ENCODE results near the gene ADH1C.

Gene ADH1C

DNA sequence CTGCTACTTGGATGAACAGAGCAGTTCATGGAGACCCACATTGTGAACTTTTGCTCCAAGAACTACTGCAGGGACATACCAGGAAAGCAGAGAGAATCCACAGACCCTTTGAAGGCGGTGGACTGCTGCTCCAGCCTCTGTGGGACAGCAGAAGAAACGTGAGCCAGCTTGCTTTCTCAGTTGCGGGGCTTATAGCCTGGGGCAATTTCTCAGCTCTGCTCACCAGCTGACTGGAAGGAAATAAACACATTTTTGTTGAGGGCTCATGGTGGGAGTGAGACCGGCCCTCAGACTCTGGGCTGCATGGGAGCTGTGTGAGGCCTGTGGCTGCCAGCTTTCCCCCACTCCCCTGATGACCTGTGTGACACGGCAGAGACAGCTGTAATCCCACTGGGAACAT lies 59.2 kb downstream of the ADH1C start:
- no peak for FAIRE-seq

GRCh38 chr4:99290848-99291786 lies 61.4 kb downstream of the ADH1C start, which contains the start of gene ADH1A:
TSS of gene ADH1A (minus strand) at chr4:99290985. CDS start at chr4:99290914, 71 bp downstream.
- peak; percentile 41 for FAIRE-seq

Measured in colon (tissue), 2 donors.